GM23248 (cell line): ENCODE data around the gene PCDHGB3.

Experiments used
- EZH2 ChIP-seq: fragments of 200-600 bp; sonication (generic); IDR thresholded peaks from 2 replicates; pipeline ENCODE4 v1.6.1; 2018; ENCODE audit warnings: antibody characterized with exemption, mild to moderate bottlenecking; ENCODE audit not compliant: insufficient read depth, poor library complexity, severe bottlenecking
- EZH2phosphoT487 ChIP-seq: fragments of 200-600 bp; sonication (generic); IDR thresholded peaks from 2 replicates; pipeline ENCODE4 v1.6.1; 2018; ENCODE audit warnings: antibody characterized with exemption, moderate library complexity, mild to moderate bottlenecking, low read depth; ENCODE audit not compliant: insufficient read depth

DNA sequence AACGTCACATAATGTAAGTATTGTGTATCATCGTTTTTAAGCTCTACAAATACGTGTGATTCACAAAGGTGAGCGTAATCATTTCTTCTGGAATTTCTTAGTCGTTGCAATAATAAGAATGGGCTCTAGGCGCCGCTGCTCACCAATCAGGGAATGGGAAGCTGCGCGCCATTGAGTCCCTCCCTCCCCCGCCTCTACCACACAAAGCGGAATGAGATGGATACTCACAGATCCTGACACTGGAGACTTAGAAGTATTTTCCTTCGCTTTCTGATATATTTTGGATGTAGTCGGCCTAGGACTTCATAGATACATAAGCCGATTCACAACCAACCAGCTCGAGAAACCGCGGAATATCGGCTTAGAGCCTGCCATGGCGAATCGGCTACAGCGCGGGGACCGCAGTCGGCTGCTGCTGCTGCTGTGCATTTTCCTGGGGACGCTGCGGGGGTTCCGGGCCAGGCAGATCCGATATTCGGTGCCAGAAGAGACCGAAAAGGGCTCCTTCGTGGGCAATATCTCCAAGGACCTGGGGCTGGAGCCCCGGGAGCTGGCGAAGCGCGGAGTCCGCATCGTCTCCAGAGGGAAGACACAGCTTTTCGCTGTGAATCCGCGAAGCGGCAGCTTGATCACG is 50.9 kb downstream of the PCDHGB3 start, which contains the start of gene PCDHGA11:
- no peak for TF ChIP-seq EZH2
- no peak for TF ChIP-seq EZH2phosphoT487
